NCI-H1694 (cell line): ENCODE data around the gene MCF2L.

ENCODE experiments used
- DNase-seq: peaks from one replicate; lab custom pipeline; 2025; lab: John Stamatoyannopoulos, UW

MCF2L gene

DNA sequence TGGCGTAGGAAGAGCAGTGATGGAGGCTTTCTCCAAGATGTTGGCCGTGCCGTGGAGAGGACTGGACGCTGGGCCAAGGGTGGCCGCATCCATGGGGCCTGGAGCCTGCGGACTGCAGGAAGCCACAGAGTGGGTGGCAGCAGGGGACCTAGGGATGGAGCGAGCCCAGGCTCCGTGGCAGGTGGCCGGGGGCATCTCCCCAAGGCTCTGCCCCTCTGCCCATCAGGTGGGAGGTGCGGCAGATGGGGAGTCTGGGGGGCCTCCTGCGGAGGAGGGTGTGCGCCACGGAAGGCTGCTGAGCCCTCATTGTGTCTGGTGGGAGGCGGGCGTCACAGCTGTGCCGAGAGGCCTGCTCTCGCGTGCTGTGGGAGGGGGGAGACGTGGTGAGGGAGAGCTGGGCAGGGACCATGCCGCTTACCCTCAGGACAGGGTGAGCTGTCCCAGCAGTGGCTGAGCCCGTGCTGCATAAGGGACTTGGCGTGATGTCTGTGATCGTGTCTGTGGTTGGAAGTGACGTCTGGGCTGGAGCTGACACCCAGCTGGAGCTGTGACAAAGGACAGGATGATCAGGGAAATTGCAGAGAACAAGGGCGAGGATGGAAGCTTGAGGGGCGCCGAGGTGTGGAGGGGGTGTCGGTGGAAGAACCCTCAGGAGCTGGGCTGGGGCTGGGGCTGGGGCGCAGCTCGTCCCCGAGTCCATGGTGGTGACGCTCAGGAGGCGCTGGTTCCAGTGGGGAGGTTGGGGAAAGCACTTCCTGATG is 13.4 kb downstream of the MCF2L start:
- no peak for DNase-seq

DNA sequence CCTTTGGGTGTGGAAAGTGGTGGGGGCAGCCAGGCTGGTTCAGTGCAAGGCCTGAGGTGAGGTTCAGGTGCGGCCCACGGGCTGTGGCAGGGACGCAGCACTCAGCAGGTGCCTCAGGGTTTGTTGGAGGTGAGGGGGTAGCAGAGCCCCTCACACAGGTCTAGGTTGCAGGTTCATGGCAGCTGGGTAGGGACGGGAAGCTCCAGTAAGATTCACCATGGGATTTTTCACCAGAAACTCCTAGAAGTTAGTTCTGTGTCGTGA is 14.0 kb downstream of the MCF2L start:
- DNase-seq: no peak

DNA sequence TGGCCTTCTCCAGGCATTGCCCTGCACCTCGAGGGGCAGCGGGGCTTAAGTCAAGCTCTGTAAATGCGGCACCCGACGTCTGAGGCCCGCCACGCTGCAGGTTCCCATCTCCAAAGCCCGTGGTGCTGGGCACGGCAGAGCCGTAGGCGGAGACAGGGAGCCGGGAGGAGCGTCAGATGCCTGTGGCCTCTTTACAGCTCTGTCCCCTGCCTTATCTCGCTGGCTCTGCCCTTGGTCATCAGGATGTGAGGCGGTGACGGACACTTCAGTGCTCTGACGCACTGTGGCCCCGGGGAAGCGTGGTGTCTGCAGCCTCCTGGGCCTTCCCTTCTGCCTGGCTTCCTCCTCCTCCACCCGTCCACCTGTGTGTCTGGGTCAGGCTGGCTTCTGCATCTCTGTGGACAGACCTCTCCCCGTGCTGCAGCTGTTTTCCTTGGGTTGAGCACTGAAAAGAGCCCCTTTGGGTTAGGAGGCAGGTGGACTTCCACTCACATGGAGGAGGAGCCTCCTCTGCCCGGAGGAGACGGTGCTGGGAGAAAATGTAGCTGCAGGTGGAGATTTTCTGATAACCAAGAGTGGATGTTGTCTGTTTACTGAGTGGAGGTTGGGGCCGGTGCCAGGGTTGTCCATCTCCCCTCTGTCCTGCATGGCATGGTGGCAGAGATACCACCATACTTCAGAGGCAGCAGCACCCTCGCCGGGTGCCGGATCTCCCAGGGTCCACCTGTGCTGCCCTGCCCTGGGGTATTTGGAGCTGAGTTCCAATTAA is 14.6 kb downstream of the MCF2L start:
- no peak for DNase-seq

DNA sequence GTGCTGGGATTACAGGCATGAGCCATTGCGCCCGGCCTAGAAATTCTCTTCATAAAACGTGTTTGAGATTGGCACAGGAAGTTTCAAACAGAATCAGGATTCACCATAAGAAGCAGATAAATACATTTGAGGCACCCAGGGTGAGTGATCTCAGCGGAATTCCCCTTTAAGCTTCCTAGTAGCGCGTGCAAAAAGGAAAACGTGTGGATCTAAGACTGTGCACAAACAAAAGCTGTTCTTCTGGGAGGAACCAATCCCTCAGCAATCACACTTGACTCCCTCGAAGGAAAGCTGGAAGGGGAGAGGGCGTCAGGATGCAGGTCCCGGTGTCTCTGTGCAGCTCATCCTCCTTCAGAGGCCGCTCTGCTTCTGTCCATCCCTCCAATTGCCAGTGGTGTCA is 15.5 kb downstream of the MCF2L start:
- no peak for DNase-seq

DNA sequence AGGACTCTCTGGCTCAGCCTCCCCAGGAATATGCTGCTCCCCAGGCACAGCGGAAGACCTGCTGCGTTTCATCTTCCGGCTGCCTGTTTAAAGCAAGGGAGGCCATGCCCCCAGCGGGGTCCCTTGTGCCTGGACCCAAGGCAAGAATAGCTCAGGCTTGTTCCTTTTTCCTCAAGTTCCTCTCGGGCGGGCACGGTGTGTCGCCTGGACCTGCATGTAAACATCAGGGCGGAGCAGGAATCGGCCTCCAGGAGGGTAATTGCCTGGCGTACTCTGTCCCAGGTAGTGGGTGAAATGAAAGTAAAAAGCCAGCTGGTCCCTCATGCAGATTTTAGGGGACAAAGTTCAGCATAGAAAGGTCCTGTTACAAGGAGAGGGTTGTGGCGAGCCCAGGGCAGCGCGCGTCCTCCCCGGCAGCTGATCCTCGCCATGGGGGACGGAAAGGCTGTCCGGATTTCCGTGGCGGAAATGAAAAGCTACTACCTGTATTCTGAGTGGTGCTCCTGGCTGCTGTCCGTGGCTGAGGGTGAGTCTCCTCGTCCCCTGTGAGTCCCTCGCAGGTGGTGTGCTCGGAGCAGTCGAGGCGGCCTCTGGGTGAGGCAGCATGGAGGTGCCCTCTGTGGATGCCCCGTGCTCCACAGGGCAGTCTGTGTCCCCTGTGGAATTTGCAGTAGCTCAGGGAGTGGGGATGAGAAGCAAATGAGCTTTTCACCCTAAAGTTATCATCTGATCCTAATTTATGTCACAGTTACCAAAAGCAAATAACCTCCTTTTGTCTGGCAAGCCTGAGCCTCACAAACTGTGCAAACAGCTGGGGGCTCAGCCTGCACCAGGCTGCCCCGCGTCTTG is 16.2 kb downstream of the MCF2L start:
- no peak for DNase-seq

DNA sequence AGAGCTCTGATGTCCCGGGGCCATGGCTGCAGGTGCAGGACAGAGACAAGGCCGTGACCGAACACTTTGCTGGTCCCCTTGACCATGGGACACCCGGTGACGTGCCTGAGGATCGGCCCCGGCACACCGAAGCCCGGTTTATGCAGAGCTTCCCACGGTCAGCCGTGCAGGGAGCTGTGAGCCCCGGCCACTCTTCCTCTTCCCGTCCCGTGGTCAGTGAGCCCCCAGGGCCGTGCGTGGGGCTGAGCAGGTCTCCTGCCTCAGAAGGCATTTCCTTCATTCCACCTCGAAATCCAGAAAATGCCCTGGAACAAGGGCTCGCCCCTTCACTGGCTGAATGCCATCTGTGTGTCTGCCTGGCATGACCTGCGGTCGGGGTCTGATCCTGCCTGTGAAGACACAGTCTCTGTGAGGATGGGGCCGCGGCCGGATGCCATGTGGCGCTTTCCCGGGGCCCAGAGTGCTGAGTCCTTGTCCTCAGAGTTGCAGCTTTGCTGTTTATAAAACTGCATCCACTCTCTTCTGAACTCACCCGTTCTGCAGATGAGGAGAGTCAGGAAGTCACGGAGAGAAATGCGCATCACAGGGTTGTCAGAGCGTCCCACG is 16.9 kb downstream of the MCF2L start:
- no peak for DNase-seq

DNA sequence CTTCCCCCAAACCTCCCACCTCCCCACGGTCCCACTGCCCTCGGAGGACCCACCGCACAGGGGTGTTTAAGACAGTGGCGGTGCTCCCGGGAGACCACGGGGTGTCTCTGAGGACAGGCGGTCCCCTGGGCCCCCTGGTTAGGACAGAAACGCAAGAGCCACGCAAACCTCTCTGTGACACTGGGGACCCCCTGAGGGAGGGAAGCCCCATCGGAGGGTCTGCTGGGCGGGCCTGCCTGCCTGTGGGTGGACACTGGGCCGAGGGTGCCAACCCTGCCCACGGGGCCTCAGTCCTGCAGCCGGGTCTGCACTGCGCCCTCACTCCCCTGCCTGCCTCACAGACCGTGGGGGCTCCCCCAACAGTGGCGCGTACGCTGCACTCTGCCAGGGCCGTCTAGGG is 17.5 kb downstream of the MCF2L start:
- no peak for DNase-seq

DNA sequence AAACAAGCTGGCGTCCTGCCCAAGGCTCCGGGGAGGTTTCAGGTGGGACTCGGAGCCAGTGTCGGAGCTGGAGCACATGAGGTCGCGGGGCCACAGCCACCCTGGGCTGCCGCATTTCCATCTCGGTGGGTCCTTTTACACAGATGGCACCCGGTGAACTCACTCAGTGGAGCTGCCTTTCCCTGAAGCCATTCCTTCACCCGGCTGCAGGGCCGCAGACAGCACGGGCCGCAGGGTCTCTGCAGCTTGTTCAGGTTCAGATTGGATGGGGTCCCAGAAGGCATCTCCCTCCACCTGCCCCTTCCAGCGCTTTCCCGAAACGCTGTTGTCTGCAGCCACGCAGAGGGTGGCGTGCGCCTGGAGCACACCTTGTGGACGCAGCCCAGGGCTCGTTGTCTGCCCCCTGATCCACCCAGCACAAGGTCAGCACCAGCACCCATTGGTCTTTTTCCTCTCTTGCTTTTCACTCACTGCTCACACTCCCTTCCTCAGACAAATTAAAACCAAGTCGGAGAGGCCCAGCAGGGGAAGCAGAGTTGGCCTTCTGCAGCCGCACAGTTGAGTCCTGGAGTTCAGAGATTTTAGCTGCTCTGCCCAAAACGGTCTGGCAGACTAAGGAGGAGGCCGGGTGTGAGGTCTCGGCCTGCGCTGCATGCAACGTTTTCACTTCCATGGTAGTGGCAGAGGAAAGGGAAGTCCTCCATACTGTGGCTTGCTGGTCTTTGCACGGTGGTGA is 18.1 kb downstream of the MCF2L start:
- DNase-seq: no peak

DNA sequence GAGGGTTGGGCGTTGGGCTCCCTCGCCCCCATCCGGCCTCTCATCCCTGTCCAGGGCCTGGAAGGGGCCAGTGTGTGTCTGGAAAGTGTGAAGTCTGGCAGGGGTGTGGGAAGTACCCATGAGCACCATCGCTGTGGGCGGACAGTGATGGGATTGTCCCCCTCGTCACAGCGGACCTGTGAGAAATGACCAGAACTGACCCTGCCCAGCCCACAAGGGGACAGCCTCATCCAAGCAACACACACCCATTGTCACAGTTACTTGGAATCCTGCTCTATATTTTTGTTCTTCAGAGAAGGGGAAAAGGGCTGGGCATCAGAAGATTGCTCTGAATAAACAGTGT is 18.6 kb downstream of the MCF2L start:
- no peak for DNase-seq

DNA sequence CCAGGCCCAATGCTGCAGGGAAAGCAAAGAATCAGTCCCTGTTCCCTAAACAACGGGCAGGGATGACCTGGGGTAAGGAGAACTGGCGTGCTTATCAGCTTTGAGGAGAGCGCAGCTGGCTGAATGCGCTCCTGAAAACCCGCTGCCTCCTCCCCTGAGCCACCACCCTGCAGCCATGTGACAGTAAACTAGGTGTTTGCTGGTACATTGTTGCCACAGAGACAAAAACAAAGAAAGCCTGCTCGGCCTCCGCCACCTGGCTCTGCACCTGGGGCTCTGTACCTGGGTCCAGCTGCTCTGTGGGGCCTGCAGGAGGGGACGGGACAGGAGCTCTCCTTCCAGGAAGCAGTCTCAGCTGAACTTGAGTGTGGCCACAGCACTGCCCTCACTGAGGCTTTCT is 21.8 kb downstream of the MCF2L start:
- no peak for DNase-seq

DNA sequence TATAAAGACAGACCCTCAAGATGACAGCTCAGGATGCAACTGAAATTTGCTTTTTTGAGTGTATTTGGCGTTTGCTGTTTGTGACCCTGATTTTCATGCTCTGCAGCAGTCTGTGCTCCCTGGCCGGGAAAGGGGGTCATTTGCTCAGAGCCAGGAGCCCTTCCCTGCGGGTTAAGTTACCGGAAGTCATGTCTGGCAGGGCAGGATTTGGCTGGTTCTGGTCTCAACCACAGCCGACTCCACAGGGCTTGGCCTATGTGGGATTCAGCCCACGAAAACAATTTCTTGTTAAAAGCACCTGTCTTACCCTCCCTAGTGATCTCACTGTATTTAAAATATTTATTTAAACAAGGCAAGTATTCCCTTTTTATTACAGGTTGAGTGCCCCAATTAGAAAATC is 22.6 kb downstream of the MCF2L start:
- DNase-seq: no peak

DNA sequence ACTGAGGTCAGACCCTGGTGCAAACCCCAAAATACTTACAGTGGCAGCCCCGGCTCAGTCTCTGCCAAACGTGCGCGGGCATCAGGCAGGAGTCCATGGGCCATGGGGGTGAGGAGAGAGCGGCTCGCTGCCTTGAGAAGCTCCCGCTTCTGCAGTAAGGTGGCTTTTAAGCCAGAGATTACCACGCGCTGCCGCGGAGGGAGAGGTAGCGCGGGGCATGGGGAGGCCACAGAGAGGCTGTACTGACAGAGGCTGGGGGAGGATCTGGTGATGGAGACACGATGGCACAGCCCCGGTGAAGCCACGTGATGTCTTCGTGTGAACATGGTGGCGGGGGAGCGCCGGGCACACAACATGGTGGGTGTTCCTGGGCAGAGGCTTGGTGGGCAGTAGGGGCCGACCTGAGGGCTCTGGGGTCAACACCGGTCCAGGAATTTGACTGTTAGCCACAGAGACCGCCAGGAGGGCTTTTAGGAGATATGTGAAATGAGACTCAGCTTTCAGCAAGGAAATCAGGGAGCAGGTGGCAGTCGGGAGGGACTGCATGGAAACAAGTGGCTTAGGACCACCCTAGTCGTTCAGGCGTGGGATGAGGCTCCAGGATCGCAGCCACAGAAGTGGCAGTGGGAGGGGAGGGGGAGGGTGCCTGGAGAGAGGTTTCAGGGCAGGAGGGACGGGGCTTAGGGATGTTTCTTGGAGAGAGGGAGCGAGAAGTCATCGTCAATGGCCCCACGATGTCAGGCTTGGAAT is 24.1 kb downstream of the MCF2L start:
- DNase-seq: no peak

DNA sequence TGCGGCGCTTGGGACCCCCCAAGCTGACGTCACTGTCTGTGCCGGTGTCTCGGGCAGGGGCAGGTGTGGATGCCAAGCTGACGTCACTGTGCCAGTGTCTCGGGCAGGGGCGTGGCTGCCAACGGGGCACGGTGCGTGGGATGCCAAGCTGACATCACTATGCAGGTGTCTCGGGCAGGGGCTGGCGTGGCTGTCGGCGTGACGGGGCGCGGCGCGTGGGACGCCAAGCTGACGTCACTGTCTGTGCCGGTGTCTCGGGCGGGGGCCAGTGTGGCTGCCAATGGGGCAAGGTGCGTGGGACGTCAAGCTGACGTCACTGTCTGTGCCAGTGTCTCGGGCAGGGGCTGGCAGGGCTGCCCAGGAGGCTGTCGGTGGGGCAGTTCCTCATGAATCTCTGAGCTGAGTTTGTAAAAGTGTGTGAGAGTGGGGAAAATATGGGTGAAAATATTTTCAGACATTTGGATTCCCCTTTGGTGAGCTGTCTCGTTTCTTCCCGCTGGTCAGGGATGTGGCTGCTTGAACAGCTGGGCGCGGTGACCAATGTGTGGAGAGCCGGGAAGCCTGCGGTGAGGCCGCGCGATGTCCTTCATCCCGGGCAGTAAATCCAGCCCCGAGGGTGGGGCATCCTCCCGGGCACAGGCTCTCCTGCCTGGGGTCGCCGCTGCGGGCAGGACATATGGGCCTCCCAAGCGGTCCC is 25.2 kb downstream of the MCF2L start:
- DNase-seq: no peak

DNA sequence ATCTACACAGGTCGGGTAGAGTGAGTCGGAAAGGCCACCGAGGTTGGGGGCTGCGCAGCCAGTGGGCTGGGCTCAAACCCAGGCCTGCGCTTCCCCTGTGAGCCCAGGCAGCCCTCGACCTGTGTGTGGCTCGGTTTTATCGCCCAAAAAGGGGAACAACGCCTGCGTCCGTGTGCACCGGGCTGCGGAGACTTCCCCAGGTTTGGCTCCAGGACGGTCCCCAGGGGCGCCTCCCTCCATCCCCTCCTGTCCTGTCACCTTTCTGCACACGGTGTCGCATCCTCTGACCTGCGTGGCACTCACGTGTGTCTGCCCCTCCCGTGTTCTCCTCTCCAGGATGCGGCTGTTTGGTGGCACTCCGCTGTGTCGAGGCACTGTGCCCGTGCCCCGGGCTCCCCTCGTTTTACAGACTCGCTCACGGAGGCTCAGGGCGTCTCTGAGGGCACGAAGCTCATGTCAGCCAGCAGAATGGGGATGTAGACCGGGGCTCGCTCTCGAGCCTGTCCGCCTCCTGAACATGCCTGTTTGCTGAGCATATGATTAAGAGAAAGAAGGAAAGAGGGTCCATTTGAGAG is 25.9 kb downstream of the MCF2L start:
- no peak for DNase-seq

DNA sequence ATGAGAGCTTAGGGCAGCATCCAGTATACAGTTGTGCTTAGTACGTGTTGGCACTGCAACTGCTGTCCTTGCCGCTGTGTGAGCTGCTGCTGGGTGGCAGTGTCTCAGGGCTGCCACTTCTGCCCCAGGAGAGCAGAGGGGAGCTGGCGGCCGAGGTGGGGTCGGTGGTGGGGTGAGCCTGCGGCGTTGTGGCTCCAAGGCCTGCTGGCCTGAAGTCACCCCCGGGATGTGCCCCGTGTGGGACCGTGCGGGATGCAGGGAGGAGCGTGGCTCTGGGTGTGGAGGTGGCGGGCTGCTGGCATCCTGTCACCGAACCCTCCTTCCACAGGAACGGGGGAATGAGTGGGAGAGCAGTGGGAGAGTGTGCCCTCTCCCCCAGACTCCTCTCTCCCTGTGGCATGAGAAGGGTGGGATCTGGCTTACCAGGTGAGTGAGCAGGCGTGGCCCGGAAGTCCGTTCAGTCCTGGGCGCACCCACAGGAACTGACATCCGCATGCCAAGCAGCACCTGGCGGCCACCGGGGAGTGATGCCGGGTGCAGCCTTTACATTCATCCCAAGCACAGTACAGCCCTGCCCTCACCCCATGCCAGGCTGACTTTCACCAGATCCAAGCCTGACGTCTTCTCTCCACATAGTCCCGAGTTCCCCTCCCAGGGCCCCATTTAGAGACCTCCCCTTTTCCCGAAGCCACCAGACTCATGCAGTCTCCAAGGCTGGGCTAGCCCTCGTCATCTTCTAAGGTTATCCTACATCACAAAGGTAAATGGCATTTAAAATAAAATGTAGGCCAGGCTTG is 26.6 kb downstream of the MCF2L start:
- DNase-seq: no peak

DNA sequence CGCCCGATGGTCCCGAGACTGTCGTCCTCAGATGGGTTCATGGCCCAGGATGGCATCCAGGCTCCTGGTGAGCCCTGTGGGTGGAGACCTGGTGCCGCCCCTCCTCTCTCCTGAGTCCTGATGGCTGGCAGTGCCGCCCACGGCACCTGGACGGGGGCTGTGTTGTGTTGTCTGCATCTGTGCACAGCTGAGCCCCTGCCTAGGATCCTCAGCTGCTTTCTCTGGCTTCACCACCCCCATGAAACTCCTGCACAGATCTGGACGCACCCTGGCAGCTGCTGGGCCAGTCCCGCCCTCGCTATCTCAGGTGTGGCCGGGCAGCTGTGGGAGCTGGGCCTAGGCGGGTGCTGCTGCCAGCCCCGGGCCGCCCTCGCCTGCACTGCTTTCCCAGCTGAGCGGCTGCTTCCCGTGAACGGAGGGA is 27.7 kb downstream of the MCF2L start:
- no peak for DNase-seq

DNA sequence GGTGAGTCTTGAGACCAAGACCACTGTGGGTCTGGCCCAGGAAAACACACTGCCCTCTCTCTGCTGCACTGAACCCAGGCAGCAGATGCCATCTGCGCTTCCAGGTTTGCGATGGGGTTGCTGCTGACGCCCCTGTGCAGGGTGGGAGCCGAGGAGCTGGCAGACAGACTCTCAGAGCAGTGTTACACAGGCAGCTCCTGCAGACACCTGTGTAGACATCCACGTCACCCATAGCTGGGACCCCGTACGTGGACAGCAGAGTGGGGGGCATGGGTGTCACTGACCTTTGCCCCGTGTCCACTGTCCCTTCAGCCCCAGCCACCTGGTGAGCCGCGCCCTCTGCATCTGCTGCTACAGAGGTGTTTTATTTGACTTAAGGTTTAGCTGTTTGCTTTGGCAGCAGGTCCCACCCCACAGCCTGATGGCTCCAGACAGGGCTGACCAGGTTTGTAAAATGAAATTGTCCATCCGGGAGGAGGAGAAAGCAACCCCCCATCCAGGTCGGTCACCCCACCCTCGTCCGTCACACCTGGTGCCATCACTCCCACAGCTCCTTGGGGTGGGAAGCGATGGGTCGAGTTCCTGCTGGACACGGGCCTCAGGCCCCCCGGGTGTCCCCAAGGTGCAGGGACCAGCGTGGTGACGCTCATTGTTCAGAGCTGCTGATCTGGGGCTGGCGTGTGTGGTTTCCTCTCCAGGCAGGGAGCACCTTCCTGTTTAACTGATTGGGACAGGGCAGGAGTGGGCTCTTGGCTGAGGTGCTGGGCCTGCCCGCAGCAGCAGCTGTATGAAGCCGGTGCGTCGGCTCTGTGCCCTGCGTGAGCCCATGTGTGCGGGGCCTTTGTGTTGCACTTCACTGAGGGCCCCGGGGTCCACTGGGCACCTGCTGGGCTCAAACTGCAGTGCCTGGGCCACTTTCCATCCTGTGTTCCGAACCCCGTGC is 28.4 kb downstream of the MCF2L start:
- DNase-seq: no peak
